ENCODE data around the gene SPATS2L.

Gene SPATS2L

DNA sequence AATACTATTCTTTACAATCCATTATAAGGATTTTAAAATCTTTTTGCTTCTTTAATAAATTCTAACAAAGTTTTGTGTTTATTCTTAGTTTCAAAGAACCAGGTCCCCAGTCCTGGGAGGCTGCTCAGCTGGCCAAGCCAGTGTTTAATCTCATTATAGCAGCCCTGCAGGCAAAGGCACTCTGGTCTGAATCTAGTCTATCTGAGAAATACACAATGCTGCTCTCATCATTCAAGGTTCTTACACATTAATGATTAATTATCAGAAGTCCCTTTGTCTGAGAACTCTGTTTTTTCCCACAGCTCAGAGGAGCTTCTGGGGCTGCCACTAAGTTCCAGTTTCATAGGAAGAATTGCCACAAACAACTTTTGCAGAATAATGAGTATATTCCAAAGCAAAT is 175.7 kb downstream of the SPATS2L start:
- Histone ChIP-seq H3K27ac (ENCODE audit: low read depth, low read length) (no peak overlapping the region), H3F3A (ENCODE audit: control insufficient read depth, insufficient read depth) (no peaks in the 10 kb centered on the region), H3K4me3 (ENCODE audit: low read length) (no peak overlapping the region), H3K9me2 (replicated peaks; ENCODE audit: control insufficient read depth, low read length) (no peaks in the 10 kb centered on the region), H3K4me1 (ENCODE audit: control insufficient read depth, low read length) (no peaks in the 10 kb centered on the region), H3K79me2 (ENCODE audit: control insufficient read depth, low read length) (no peaks in the 10 kb centered on the region), H3K27me3 (ENCODE audit: control insufficient read depth, low read length) (0 out of 2 replicates have a peak, but pooled peaks cover 3% of the 10 kb centered on the region), H3K9me3 (ENCODE audit: control insufficient read depth, insufficient read depth, low read length) (no peaks in the 10 kb centered on the region), H3K36me3 (ENCODE audit: control insufficient read depth, low read length) (no peaks in the 10 kb centered on the region), H3K4me2 (ENCODE audit: low read length) (no peak overlapping the region), H4K20me1 (ENCODE audit: control insufficient read depth, insufficient read depth, low read depth, low read length) (no peaks in the 10 kb centered on the region)
- TF ChIP-seq, protein P1, sequence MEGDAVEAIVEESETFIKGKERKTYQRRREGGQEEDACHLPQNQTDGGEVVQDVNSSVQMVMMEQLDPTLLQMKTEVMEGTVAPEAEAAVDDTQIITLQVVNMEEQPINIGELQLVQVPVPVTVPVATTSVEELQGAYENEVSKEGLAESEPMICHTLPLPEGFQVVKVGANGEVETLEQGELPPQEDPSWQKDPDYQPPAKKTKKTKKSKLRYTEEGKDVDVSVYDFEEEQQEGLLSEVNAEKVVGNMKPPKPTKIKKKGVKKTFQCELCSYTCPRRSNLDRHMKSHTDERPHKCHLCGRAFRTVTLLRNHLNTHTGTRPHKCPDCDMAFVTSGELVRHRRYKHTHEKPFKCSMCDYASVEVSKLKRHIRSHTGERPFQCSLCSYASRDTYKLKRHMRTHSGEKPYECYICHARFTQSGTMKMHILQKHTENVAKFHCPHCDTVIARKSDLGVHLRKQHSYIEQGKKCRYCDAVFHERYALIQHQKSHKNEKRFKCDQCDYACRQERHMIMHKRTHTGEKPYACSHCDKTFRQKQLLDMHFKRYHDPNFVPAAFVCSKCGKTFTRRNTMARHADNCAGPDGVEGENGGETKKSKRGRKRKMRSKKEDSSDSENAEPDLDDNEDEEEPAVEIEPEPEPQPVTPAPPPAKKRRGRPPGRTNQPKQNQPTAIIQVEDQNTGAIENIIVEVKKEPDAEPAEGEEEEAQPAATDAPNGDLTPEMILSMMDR (IDR thresholded peaks at IDR 0.05; ENCODE audit: low read depth, low read length, poor library complexity, severe bottlenecking): no peak
- TF ChIP-seq EZH2phosphoT487 (IDR thresholded peaks at IDR 0.05; ENCODE audit: borderline replicate concordance, low read length): no peak

DNA sequence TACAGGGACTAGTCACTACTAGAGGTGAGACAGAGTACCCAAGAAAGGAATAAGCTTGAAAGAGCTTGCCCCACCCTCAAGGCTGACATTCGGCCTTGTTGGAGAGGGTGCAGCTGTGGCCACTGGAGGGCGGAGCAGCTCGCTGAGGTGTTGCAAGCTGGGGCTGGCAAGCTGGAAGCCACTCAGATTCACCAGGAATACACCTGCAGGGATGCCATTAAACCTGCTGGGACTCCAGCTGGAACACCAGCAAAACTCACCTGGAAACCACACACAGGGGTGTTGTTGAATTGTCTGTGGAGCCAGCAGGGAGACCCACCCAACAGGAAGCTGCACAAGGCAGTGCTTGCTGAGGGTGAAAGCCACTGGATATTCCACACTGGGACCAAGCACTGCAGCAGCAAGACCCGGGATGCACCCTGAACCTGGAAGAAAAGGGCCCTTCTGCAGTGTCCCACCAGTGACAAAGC is 177.3 kb downstream of the SPATS2L start:
- no peaks in the 10 kb centered on the region for H4K20me1 ChIP-seq (ENCODE audit: control insufficient read depth, insufficient read depth, low read depth, low read length)
- no peak overlapping the region for H3K4me3 ChIP-seq (ENCODE audit: low read length)
- no peaks in the 10 kb centered on the region for H3K27me3 ChIP-seq (ENCODE audit: control insufficient read depth, low read length)
- no peaks in the 10 kb centered on the region for H3F3A ChIP-seq (ENCODE audit: control insufficient read depth, insufficient read depth)
- TF ChIP-seq EZH2phosphoT487 (IDR thresholded peaks at IDR 0.05; ENCODE audit: borderline replicate concordance, low read length): no peak
- TF ChIP-seq, protein P1 (IDR thresholded peaks at IDR 0.05; ENCODE audit: low read depth, low read length, poor library complexity, severe bottlenecking): peak; percentile 71
- H3K9me3 ChIP-seq (ENCODE audit: control insufficient read depth, insufficient read depth, low read length): no peaks in the 10 kb centered on the region
- H3K79me2 ChIP-seq (ENCODE audit: control insufficient read depth, low read length): no peaks in the 10 kb centered on the region
- H3K27ac ChIP-seq (ENCODE audit: low read depth, low read length): no peak overlapping the region
- no peak overlapping the region for H3K4me2 ChIP-seq (ENCODE audit: low read length)
- no peaks in the 10 kb centered on the region for H3K36me3 ChIP-seq (ENCODE audit: control insufficient read depth, low read length)
- H3K4me1 ChIP-seq (ENCODE audit: control insufficient read depth, low read length): no peaks in the 10 kb centered on the region
- no peaks in the 10 kb centered on the region for H3K9me2 ChIP-seq (replicated peaks; ENCODE audit: control insufficient read depth, low read length)

DNA sequence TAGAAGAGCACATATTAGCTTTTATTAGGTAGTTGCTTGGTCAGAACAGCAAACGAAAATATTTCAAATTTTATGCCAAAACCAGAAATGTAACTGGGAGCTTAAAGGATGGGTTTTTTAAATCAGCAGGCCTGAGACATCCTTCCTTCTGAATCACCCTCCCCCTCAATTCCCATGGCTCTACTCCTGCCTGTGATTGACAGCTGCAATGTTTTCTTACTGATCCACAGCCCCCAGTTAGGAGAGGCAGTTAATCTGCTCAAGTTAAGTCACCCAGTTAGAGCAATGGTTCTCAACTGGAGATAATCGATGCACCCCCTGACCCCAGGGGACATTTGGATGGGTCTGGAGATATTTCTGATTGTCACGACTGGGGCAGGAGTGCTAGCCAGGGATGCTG is 178.4 kb downstream of the SPATS2L start:
- Histone ChIP-seq H3K36me3 (ENCODE audit: control insufficient read depth, low read length) (peaks cover 3% of the 10 kb centered on the region), H4K20me1 (ENCODE audit: control insufficient read depth, insufficient read depth, low read depth, low read length) (no peaks in the 10 kb centered on the region), H3K27ac (ENCODE audit: low read depth, low read length) (no peak overlapping the region), H3F3A (ENCODE audit: control insufficient read depth, insufficient read depth) (no peaks in the 10 kb centered on the region), H3K9me3 (ENCODE audit: control insufficient read depth, insufficient read depth, low read length) (no peaks in the 10 kb centered on the region), H3K4me2 (ENCODE audit: low read length) (no peak overlapping the region), H3K4me3 (ENCODE audit: low read length) (no peak overlapping the region), H3K27me3 (ENCODE audit: control insufficient read depth, low read length) (no peaks in the 10 kb centered on the region), H3K4me1 (ENCODE audit: control insufficient read depth, low read length) (no peaks in the 10 kb centered on the region), H3K79me2 (ENCODE audit: control insufficient read depth, low read length) (no peaks in the 10 kb centered on the region), H3K9me2 (replicated peaks; ENCODE audit: control insufficient read depth, low read length) (no peaks in the 10 kb centered on the region)
- no peak for TF ChIP-seq EZH2phosphoT487 (IDR thresholded peaks at IDR 0.05; ENCODE audit: borderline replicate concordance, low read length)
- TF ChIP-seq, protein P1 (IDR thresholded peaks at IDR 0.05; ENCODE audit: low read depth, low read length, poor library complexity, severe bottlenecking): no peak
